ENCODE measurements around the gene PEAK3. TPM values are rescaled to one million over a fixed set of nuclear protein-coding genes. Genes with fewer than 3 reads are reported as not detected.

Gene PEAK3
- total RNA-seq, 8 experiments from 2014 or later: 0.15 to 1.3 (median 0.52) TPM

- no peak overlapping the region for H3K27ac ChIP-seq
- peaks cover 17 to 18% of the 10 kb centered on the region in 2 donors for H3K4me1 ChIP-seq (replicated peaks in 1 of 2)
- no peak overlapping the region for H3K4me3 ChIP-seq
- ATAC-seq (replicated peaks in 6 of 8): peak in 2 of 8 experiments; percentile 1
- in situ Hi-C loops (cut with MboI; ENCODE audit: low pct_unique_long_range_greater_than_20kb in 2 of 9, low sequenced_read_pairs in 9 of 9, unreplicated experiment in 9 of 9): no loop called here
- no CpG with 5 or more reads among the region's 21 CpGs for WGBS, 10 experiments
Measured at GRCh38 chr19:2248136-2249009, 33.6 kb downstream of the PEAK3 start.

DNA sequence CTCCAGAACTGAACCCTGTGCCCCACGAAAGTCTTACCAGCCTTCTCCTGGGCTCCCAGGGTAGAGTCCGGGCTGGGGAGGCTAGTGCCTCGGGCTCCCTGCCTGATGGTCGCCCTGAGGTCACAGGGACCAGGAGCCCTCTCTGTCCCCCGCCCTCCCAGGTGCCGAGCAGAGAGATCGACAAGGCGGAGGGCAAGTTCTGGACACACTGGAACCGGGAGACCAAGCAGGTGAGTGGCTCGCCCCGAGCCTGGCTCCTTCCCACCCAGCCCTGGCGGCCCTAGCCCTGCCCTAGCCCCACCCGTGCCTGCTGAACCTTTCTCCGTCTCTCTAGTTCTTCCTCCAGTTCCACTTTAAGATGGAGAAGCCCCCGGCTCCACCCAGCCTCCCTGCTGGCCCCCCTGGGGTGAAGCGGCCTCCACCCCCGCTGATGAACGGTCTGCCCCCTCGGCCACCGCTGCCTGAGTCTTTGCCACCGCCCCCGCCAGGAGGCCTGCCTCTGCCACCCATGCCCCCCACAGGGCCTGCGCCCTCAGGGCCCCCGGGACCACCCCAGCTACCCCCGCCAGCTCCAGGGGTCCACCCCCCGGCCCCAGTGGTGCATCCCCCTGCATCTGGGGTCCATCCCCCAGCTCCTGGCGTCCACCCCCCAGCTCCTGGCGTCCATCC, 34.4 kb downstream of the PEAK3 start:
- 92 to 93% methylated on average over 2 to 3 of the region's 28 CpGs; no CpG with 5 or more reads in 8 of the 10 experiments for WGBS, 10 experiments
- in situ Hi-C loops (cut with MboI; ENCODE audit: low pct_unique_long_range_greater_than_20kb in 2 of 9, low sequenced_read_pairs in 9 of 9, unreplicated experiment in 9 of 9): no loop called here

GRCh38 chr19:2246801-2247361, 35.1 kb downstream of the PEAK3 start:
- Histone ChIP-seq H3K4me1 (replicated peaks in 1 of 2) (peaks cover 6% of the 10 kb centered on the region in 2 donors), H3K4me3 (no peak overlapping the region), H3K27ac (no peak overlapping the region)
- peak in 6 of 8 experiments; percentile 2 to 12 (median 6) for ATAC-seq (replicated peaks in 6 of 8)
- in situ Hi-C loops (cut with MboI; ENCODE audit: low pct_unique_long_range_greater_than_20kb in 2 of 9, low sequenced_read_pairs in 9 of 9, unreplicated experiment in 9 of 9): no loop called here
- WGBS, 10 experiments: no CpG with 5 or more reads among the region's 26 CpGs

More for the DNA sequence above, 34.4 kb downstream of the PEAK3 start:
- peaks cover 9 to 10% of the 10 kb centered on the region in 2 donors for H3K4me1 ChIP-seq (replicated peaks in 1 of 2)
- no peak for ATAC-seq (replicated peaks in 6 of 8)
- H3K4me3 ChIP-seq: no peak overlapping the region
- H3K27ac ChIP-seq: no peak overlapping the region

DNA sequence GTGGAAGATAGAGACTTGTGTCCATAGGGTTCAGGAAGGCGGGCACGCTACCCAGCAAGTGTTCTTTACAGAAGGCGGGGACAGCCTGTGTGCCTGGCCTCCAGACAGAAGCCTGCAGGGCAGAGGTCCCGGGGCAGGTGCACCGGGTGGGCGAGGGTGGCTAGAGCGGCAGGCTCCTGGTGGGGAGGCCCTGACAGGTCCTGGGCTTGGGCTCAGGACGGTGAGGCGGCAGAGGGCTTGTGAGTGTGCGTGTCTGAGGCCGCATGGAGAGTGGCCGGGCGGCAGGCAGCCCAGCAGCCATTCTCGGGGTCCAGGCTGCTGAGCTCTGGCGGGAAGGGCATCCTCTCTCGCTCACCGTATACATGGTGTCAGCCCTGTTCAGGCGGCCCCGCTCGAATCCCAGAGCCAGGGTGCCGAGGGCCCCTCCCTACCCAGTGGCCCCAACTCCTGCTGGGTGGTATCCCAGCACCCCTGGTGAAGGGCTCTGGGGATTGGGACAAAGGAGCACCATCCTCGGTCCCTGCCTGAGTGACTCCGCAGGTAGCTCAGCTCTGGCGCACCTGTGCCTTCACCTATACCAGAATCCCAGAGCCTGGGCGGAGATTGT, 35.9 kb downstream of the PEAK3 start:
- in situ Hi-C loops (cut with MboI; ENCODE audit: low pct_unique_long_range_greater_than_20kb in 2 of 9, low sequenced_read_pairs in 9 of 9, unreplicated experiment in 9 of 9): no loop called here
- 90 to 100% (median 100%) methylated on average over 2 to 12 of the region's 25 CpGs; no CpG with 5 or more reads in 4 of the 10 experiments for WGBS, 10 experiments

GRCh38 chr19:2245273-2245672, 36.7 kb downstream of the PEAK3 start:
- Histone ChIP-seq H3K4me1 (replicated peaks in 1 of 2) (peaks cover 3 to 15% of the 10 kb centered on the region in 2 donors), H3K4me3 (no peak overlapping the region), H3K27ac (no peak overlapping the region)
- in situ Hi-C loops (cut with MboI; ENCODE audit: low pct_unique_long_range_greater_than_20kb in 2 of 9, low sequenced_read_pairs in 9 of 9, unreplicated experiment in 9 of 9): no loop called here
- 67% methylated on average over 1 of the region's 15 CpGs; no CpG with 5 or more reads in 9 of the 10 experiments for WGBS, 10 experiments
- no peak for ATAC-seq (replicated peaks in 6 of 8)

More for the DNA sequence above, 35.9 kb downstream of the PEAK3 start:
- no peak overlapping the region for H3K27ac ChIP-seq
- H3K4me1 ChIP-seq (replicated peaks in 1 of 2): peaks cover 4 to 7% of the 10 kb centered on the region in 2 donors
- no peak overlapping the region for H3K4me3 ChIP-seq
- ATAC-seq (replicated peaks in 6 of 8): no peak

DNA sequence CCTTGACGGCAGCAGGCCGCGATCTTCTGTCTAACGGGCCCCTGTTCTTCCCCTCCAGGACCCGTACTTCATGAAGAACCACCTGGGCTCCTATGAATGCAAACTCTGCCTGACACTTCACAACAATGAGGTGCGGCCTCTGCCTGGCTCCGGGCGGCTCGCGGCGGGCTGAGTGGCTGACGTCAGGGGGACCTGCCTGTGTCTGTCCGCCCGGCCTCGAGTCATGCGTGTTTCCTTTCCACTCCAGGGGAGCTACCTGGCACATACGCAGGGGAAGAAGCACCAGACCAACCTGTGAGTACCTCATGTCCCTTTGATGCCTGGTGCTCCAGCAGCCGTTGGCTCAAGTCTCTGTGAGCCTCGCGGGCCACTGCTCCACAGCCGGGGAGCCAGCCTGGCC, 37.5 kb downstream of the PEAK3 start:
- H3K4me1 ChIP-seq (replicated peaks in 1 of 2): peaks cover 8 to 12% of the 10 kb centered on the region in 2 donors
- H3K4me3 ChIP-seq: no peak overlapping the region
- H3K27ac ChIP-seq: no peak overlapping the region
- ATAC-seq (replicated peaks in 6 of 8): no peak
- in situ Hi-C loops (cut with MboI; ENCODE audit: low pct_unique_long_range_greater_than_20kb in 2 of 9, low sequenced_read_pairs in 9 of 9, unreplicated experiment in 9 of 9): no loop called here
- 100% methylated on average over 1 of the region's 21 CpGs; no CpG with 5 or more reads in 9 of the 10 experiments for WGBS, 10 experiments

GRCh38 chr19:2244125-2244411, 37.9 kb downstream of the PEAK3 start:
- WGBS, 10 experiments: no CpG with 5 or more reads among the region's 12 CpGs
- in situ Hi-C loops (cut with MboI; ENCODE audit: low pct_unique_long_range_greater_than_20kb in 2 of 9, low sequenced_read_pairs in 9 of 9, unreplicated experiment in 9 of 9): no loop called here
- H3K27ac ChIP-seq: no peak overlapping the region
- peaks cover 12 to 13% of the 10 kb centered on the region in 2 donors for H3K4me1 ChIP-seq (replicated peaks in 1 of 2)
- ATAC-seq (replicated peaks in 6 of 8): no peak
- H3K4me3 ChIP-seq: no peak overlapping the region

GRCh38 chr19:2243274-2244124, 38.5 kb downstream of the PEAK3 start:
- in situ Hi-C loops (cut with MboI; ENCODE audit: low pct_unique_long_range_greater_than_20kb in 2 of 9, low sequenced_read_pairs in 9 of 9, unreplicated experiment in 9 of 9): no loop called here
- no peak overlapping the region for H3K4me3 ChIP-seq
- no peak overlapping the region for H3K27ac ChIP-seq
- 43 to 86% (median 64%) methylated on average over 1 to 10 of the region's 32 CpGs; no CpG with 5 or more reads in 7 of the 10 experiments for WGBS, 10 experiments
- ATAC-seq (replicated peaks in 6 of 8): peak in 3 of 8 experiments; percentile 38 to 60 (median 55)
- peaks cover 18% of the 10 kb centered on the region in 2 donors for H3K4me1 ChIP-seq (replicated peaks in 1 of 2)

- in situ Hi-C loops (cut with MboI; ENCODE audit: low pct_unique_long_range_greater_than_20kb in 2 of 9, low sequenced_read_pairs in 9 of 9, unreplicated experiment in 9 of 9): no loop called here
- peaks cover 25% of the 10 kb centered on the region in 2 donors for H3K4me1 ChIP-seq (replicated peaks in 1 of 2)
- WGBS, 10 experiments: 82 to 100% (median 100%) methylated on average over 1 to 5 of the region's 8 CpGs; no CpG with 5 or more reads in 6 of the 10 experiments
- no peak for ATAC-seq (replicated peaks in 6 of 8)
- no peak overlapping the region for H3K4me3 ChIP-seq
- no peak overlapping the region for H3K27ac ChIP-seq
Measured at GRCh38 chr19:2242816-2243215, 39.2 kb downstream of the PEAK3 start.

DNA sequence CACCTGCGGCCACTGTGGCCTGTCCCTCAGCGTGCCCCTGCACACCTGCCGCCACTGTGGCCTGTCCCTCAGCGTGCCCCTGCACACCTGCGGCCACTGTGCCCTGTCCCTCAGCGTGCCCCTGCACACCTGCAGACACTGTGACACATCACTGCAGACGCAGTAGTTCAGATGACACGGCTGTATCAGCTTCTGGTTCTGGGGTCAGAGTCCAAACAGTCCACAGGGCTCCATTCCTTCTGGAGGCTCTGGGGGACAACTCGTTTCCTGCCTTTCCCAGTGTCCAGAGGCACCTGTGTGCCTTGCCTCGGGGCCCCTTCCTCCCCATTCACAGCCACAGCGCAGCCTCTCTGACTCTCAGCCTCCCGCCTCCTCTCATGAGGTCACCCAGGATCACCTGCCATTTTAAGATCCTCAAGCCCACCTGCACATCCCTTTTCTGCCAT, 39.9 kb downstream of the PEAK3 start:
- 80 to 100% (median 95%) methylated on average over 1 to 2 of the region's 12 CpGs; no CpG with 5 or more reads in 6 of the 10 experiments for WGBS, 10 experiments
- H3K27ac ChIP-seq: no peak overlapping the region
- H3K4me3 ChIP-seq: no peak overlapping the region
- H3K4me1 ChIP-seq (replicated peaks in 1 of 2): peaks cover 30 to 31% of the 10 kb centered on the region in 2 donors
- ATAC-seq (replicated peaks in 6 of 8): no peak
- in situ Hi-C loops (cut with MboI; ENCODE audit: low pct_unique_long_range_greater_than_20kb in 2 of 9, low sequenced_read_pairs in 9 of 9, unreplicated experiment in 9 of 9): no loop called here

DNA sequence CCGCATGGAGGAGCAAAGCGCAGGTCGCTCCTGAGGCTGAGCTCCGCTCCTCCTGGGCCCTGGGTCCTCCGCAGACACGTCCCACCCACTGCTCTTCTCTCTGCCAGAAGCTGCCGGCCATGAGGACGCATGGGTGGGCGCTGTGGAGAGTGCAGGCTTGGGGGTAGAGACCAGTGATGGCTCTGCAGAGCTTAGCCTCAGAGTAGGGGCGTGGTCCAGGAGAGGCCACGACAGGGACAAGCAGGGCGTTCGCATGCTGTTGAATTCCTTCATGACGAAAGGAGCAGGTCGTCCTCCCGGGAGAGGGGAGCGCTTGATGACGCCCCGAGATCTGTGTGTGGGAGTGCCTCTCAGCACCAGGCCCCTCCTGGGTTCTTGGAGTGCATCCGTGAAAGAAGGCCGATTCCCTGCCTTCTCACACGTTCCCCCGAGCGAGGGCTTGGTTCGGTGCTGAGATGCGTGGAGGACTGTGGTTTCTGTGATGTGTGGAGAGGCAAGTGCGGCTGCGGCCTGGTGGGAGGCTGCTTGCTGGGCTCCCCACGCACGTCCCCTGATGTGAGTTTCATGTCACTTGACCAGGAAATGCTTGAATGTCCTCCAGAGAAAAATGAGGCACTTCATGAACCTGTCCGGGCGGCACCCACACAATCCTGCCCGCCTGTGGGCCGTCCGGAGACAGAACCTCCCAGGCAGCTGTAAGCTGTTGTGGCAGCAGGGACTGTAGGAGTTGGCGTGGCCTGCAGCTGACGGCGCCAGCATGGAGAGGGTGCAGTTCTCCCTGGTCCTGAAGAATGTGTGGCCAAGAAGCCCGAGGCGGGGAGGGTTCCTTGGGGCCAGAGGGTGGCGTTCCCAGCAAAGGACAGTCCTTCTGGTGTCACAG, 40.9 kb downstream of the PEAK3 start:
- in situ Hi-C loops (cut with MboI; ENCODE audit: low pct_unique_long_range_greater_than_20kb in 2 of 9, low sequenced_read_pairs in 9 of 9, unreplicated experiment in 9 of 9): no loop called here
- 19 to 100% (median 82%) methylated on average over 1 to 14 of the region's 41 CpGs; no CpG with 5 or more reads in 1 of the 10 experiments for WGBS, 10 experiments
- peaks cover 30 to 31% of the 10 kb centered on the region in 2 donors for H3K4me1 ChIP-seq (replicated peaks in 1 of 2)
- no peak overlapping the region for H3K27ac ChIP-seq
- ATAC-seq (replicated peaks in 6 of 8): peak in 1 of 8 experiments; percentile 7
- no peak overlapping the region for H3K4me3 ChIP-seq

Measured in motor neuron (in vitro differentiated cells).